ENCODE measurements around the gene OTOG.

- TF ChIP-seq CTCF (IDR thresholded peaks at IDR 0.05) = no peak
- TF ChIP-seq POLR2A (IDR thresholded peaks at IDR 0.05) = no peak
Measured at GRCh38 chr11:17535488-17535887, 11.6 kb upstream of the OTOG start.
